PC-3 (cell line): ENCODE measurements around the gene IFITM2. TPM values are rescaled to one million over a fixed set of nuclear protein-coding genes. Genes with fewer than 3 reads are reported as not detected.

ENCODE experiments used
- ATAC-seq: fragments of 200-7000 bp; cut with Tn5 transposase; 2 replicates; pipeline ENCODE4 v1.9.1; 2020; ENCODE audit warnings: mild to moderate bottlenecking, moderate library complexity
- BruUV-seq: library from RNA; stranded (reverse); fragments of 400-500 nt; replicated peaks from 2 replicates; lab custom pipeline; 2021; lab: Mats Ljungman, UMichigan
- CTCF ChIA-PET: fragments of 300-600 bp; sonication (Branson Sonifier 250); formaldehyde crosslinking; loops from one replicate; lab custom pipeline; 2022; ENCODE audit warnings: antibody characterized with exemption; lab: Charles Lee
- POLR2A ChIA-PET: fragments of 300-600 bp; sonication (Branson Sonifier 250); formaldehyde crosslinking; loops from one replicate; lab custom pipeline; 2022; ENCODE audit warnings: antibody characterized with exemption; ENCODE audit not compliant: unreplicated experiment; lab: Charles Lee
- DNase-seq: peaks from one replicate; pipeline ENCODE4 v3.0.0-alpha.2; 2015
- H2AFZ ChIP-seq: fragments of 300-600 bp; sonication (generic); 2 replicates; pipeline ENCODE4 v1.6.0; 2016; ENCODE audit warnings: antibody characterized with exemption, low read length
- H3F3A ChIP-seq: fragments of 300-600 bp; sonication (generic); one replicate; pipeline ENCODE4 v1.6.0; 2017; ENCODE audit warnings: antibody characterized with exemption, low read length, control low read depth, mild to moderate bottlenecking; ENCODE audit not compliant: unreplicated experiment
- H3K27ac ChIP-seq: fragments of 300-600 bp; sonication (generic); 2 replicates; pipeline ENCODE4 v1.5.1; 2016; ENCODE audit warnings: mild to moderate bottlenecking, low read length
- H3K27me3 ChIP-seq: fragments of 300-600 bp; sonication (generic); 2 replicates; pipeline ENCODE4 v1.6.1; 2016; ENCODE audit warnings: low read length, mixed read lengths
- H3K36me3 ChIP-seq: fragments of 300-600 bp; sonication (generic); 2 replicates; pipeline ENCODE4 v1.6.1; 2016; ENCODE audit warnings: low read depth, mixed run types, low read length, mixed read lengths
- H3K4me1 ChIP-seq: fragments of 300-600 bp; sonication (generic); 2 replicates; pipeline ENCODE4 v1.5.1; 2016; ENCODE audit warnings: low read length; ENCODE audit not compliant: insufficient read depth
- H3K4me2 ChIP-seq: fragments of 300-600 bp; sonication (generic); 2 replicates; pipeline ENCODE4 v1.6.0; 2016; ENCODE audit warnings: low read length
- H3K4me3 ChIP-seq: fragments of 300-600 bp; sonication (generic); 2 replicates; pipeline ENCODE4 v1.5.1; 2016; ENCODE audit warnings: mild to moderate bottlenecking, low read length, mixed read lengths
- H3K79me2 ChIP-seq: fragments of 300-600 bp; sonication (generic); 2 replicates; pipeline ENCODE4 v1.6.1; 2017; ENCODE audit warnings: low read length, mixed read lengths
- H3K9ac ChIP-seq: fragments of 300-600 bp; sonication (generic); 2 replicates; pipeline ENCODE4 v1.6.0; 2016; ENCODE audit warnings: mild to moderate bottlenecking, low read length
- H3K9me2 ChIP-seq: fragments of 300-600 bp; sonication (generic); replicated peaks from 2 replicates; pipeline ENCODE4 v1.6.1; 2016; ENCODE audit warnings: mixed run types, low read length, mixed read lengths
- H3K9me3 ChIP-seq: fragments of 300-600 bp; sonication (generic); 2 replicates; pipeline ENCODE4 v1.6.1; 2016; ENCODE audit warnings: low read length, mixed read lengths
- H4K20me1 ChIP-seq: fragments of 300-600 bp; sonication (generic); 2 replicates; pipeline ENCODE4 v1.6.1; 2016; ENCODE audit warnings: low read length, mixed read lengths
- CTCF ChIP-seq: fragments of 300-600 bp; sonication (generic); conservative IDR thresholded peaks from 2 replicates; pipeline ENCODE4 v1.5.1; 2017; ENCODE audit warnings: antibody characterized with exemption, low read depth, mild to moderate bottlenecking, low read length
- EZH2 ChIP-seq: fragments of 300-600 bp; sonication (generic); IDR thresholded peaks from one replicate; pipeline ENCODE4 v1.6.1; 2017; ENCODE audit warnings: antibody characterized with exemption, mild to moderate bottlenecking, low read length; ENCODE audit not compliant: unreplicated experiment
- EZH2phosphoT487 ChIP-seq: fragments of 300-600 bp; sonication (generic); IDR thresholded peaks from 2 replicates; pipeline ENCODE4 v1.6.1; 2018; ENCODE audit warnings: mild to moderate bottlenecking, antibody characterized with exemption, low read length, borderline replicate concordance
- intact Hi-C: fragments of 100-400 bp; cut with micrococcal nuclease; formaldehyde crosslinking; loops from 2 replicates; pipeline ENCODE4 v1.9.0; 2023
- total RNA-seq: library from RNA; depleted of rRNA; stranded (reverse); fragments of >200 nt; gene quantifications from 2 replicates; pipeline ENCODE4 v1.2.3, GENCODE V29; 2014

The IFITM2 gene
- total RNA-seq, 1 experiment from 2014 or later: 49.0 TPM

DNA sequence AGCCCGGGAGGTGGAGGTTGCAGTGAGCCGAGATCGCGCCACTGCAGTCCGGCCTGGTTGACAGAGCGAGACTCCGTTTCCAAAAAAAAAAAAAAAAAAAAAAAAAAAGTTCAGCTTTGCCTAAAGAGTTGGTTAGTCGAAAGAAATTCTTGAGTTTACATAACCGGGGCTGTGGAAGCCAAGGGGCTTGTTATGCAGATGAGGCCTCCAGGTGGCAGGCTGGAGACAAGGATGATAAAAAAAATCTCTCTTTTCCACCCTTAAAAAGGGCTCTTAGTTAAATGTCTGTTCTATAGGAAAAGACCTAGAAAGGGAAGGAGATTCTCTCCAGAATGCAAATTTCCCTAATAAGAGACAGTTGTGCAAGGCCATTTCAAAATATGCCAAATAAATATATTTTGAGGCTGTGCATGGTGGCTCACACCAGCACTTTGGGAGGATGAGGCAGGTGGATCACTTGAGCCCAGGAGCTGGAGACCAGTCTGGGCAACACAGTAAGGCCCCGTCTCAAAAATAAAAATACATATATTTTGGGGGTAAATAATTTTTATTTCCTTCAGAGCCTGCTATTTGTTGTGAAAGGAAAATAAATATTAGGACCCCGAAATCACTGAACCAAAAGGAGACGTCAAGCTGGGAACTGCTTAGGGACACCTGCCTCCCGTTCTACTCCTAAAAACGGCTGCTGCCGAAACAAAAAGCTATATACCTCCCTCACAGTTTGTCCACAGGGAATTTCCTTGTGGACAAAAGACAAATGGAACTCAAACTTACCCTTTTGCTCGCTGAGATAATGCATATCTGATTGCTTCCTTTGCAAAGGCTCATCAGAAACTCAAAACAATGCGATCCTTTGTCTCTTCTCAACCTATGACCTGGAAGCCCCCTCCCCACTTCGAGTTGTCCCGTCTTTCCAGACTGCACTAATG is 2.4 kb upstream of the IFITM2 start:
- intact Hi-C loops: loop anchor here (5.0 to 10.0 kb wide), 2 partner anchors 52 to 140 kb away; partner anchors contain the start of gene ANO9
- H3K4me1 ChIP-seq: peaks cover 12% of the 10 kb centered on the region
- H2AFZ ChIP-seq: no peak overlapping the region
- ATAC-seq (peak; percentile 13; the same call in 1 of the 2 replicates), DNase-seq (peak; percentile 66)
- no peaks in the 10 kb centered on the region for H4K20me1 ChIP-seq
- CTCF ChIA-PET: interaction anchor here (1.7 kb wide), 1 partner anchor 50 kb away, joined by 3 read pairs; no protein-coding TSS in a partner anchor
- peaks cover 12% of the 10 kb centered on the region for H3K79me2 ChIP-seq
- H3F3A ChIP-seq: no peaks in the 10 kb centered on the region
- H3K9me3 ChIP-seq: no peaks in the 10 kb centered on the region
- H3K4me2 ChIP-seq: no peak overlapping the region
- H3K36me3 ChIP-seq: no peaks in the 10 kb centered on the region
- no peaks in the 10 kb centered on the region for H3K9me2 ChIP-seq
- POLR2A ChIA-PET: no interaction called here
- TF ChIP-seq CTCF: peak; percentile 61
- TF ChIP-seq EZH2: no peak
- no peak for TF ChIP-seq EZH2phosphoT487
- no peak overlapping the region for H3K4me3 ChIP-seq
- no peak overlapping the region for H3K27ac ChIP-seq
- no peak overlapping the region for H3K9ac ChIP-seq
- BruUV-seq: no TSS peak
- no peaks in the 10 kb centered on the region for H3K27me3 ChIP-seq

- POLR2A ChIA-PET: no interaction called here
- no peaks in the 10 kb centered on the region for H3K27me3 ChIP-seq
- no peaks in the 10 kb centered on the region for H3K9me3 ChIP-seq
- H3K9ac ChIP-seq: no peak overlapping the region
- H3K27ac ChIP-seq: no peak overlapping the region
- BruUV-seq: no TSS peak
- CTCF ChIA-PET: interaction anchor here (1.7 kb wide), 1 partner anchor 50 kb away, joined by 3 read pairs; no protein-coding TSS in a partner anchor
- no peak overlapping the region for H3K4me2 ChIP-seq
- ATAC-seq (no peak), DNase-seq (no peak)
- no peak overlapping the region for H2AFZ ChIP-seq
- no peaks in the 10 kb centered on the region for H4K20me1 ChIP-seq
- peaks cover 12% of the 10 kb centered on the region for H3K4me1 ChIP-seq
- intact Hi-C loops: loop anchor here (5.0 to 10.0 kb wide), 2 partner anchors 51 to 139 kb away; partner anchors contain the start of gene ANO9
- no peaks in the 10 kb centered on the region for H3K9me2 ChIP-seq
- peaks cover 12% of the 10 kb centered on the region for H3K79me2 ChIP-seq
- TF ChIP-seq EZH2 (no peak), CTCF (no peak), EZH2phosphoT487 (no peak)
- no peaks in the 10 kb centered on the region for H3K36me3 ChIP-seq
- H3F3A ChIP-seq: no peaks in the 10 kb centered on the region
- H3K4me3 ChIP-seq: no peak overlapping the region
Measured at GRCh38 chr11:305844-306211, 1.8 kb upstream of the IFITM2 start.
